Left hindlimb (tissue), 1 donor: ENCODE data around the gene P2RX7.
"Not testable (repeated sequence)": the region's sequence is repeated elsewhere in the genome, so short reads cannot be mapped to it uniquely, and the experiment has no call there.

Experiments
- DNase-seq: peaks from one replicate; pipeline ENCODE4 v3.0.0-alpha.2; 2018

The P2RX7 gene

DNA sequence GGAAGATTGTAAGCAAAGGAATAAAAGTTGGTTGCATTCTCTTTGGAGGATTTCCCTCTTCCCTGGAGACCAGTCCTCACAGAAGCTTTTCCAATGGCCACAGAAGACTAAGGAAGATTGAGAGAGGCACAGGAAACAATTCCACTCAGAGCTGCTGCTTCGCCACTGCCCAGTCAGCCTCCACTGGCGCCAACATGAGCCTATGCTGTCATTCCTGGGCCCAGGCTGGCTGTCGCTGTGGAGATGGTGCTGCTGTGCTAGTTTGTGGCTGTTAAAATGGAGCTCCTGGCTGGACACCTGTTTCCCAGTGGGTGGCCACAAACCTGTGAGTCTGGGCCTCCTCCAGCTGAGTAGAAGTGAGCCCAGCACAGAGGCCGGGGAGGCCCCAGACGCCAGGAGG, 6.6 kb downstream of the P2RX7 start:
- no peak for DNase-seq

DNA sequence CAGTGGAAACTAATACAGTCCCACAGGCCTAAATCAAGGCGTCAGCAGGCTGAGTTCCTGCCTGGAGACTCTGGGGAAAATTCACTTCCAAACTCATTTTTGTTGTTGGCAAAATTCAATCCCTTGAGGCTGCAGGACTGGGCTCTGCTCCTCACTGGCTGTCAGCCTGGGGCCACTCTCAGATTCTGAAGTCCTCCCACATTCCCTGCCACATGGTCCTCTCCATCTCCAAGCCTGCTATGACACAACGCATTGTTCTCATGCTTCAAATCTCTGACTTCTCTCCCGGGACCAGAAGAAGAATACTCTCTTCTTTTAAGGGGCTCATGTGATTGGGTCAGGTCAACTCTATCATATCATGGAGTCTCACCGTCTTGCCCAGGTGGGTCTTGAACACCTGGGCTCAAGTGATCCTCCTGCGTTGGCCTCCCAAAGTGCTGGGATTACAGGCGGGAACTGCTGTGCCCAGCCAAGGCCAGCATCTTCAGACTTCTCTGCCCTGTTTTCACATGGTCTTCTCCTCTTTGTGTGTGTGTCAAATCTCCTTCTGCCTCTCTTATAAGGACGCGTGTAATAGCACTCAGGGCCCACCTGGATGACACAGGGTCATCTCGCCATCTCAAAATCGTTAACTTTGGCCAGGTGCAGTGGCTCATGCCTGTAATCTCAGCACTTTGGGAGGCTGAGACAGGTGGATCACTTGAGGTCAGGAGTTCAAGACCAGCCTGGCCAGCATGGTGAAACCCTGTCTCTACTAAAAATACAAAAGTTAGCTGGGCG, 9.7 kb downstream of the P2RX7 start:
- DNase-seq: no peak

DNA sequence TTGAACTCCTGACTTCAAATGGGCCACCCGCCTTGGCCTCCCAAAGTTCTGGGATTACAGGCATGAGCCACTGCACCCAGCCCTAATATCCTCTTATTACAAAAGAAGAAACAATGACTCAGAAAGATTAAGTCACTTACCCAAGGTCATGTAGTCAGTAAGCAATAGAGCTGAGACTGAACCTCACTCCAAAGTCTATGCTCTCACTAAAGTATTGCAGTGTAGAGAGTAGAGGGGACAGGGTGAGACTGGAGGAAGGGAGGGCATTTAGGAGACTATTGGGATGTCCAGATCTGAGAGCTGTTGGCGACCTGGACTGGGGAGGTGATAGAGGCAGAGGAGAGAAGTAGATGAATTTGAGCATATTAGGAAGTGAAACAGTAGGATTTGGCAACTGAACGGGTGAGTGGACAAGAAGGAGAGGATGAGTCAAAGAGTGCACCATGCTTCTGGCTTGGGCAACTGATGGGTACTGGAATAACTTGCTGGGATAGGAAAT, 11.8 kb downstream of the P2RX7 start:
- DNase-seq: no peak

DNA sequence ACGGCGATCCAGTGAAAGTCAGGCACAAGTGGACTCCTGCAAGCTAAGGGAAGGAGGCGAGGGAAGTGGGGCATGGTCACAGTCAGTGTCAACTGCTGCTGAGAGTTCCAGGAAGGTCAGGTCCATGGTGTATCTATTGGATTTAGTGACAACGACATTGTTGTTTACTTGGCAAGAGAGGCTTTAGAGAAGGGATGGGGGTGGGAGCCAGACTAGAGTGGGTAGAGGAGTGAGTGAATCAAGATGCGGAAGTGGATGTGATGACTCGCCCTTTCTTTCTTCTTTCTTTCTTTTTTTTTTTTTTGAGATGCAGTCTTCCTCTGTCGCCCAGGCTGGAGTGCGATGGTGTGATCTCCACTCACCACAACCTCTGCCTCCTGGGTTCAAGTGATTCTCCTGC, 12.5 kb downstream of the P2RX7 start:
- no peak for DNase-seq

DNA sequence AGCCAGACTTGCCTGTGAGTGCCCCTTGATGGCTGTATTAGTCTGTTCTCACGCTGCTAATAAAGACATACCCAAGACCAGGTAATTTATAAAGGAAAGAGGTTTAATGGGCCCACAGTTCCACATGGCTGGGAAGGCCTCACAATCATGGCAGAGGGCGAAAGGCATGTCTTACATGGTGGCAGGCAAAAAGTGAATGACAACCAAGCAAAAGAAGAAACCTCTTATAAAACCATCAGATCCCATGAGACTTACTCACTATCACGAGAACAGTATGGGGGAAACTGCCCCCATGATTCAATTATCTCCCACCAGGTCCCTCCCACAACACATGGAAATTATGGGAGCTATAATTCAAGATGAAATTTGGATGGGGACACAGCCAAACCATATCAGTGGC, 16.6 kb downstream of the P2RX7 start:
- DNase-seq: not testable (repeated sequence)

DNA sequence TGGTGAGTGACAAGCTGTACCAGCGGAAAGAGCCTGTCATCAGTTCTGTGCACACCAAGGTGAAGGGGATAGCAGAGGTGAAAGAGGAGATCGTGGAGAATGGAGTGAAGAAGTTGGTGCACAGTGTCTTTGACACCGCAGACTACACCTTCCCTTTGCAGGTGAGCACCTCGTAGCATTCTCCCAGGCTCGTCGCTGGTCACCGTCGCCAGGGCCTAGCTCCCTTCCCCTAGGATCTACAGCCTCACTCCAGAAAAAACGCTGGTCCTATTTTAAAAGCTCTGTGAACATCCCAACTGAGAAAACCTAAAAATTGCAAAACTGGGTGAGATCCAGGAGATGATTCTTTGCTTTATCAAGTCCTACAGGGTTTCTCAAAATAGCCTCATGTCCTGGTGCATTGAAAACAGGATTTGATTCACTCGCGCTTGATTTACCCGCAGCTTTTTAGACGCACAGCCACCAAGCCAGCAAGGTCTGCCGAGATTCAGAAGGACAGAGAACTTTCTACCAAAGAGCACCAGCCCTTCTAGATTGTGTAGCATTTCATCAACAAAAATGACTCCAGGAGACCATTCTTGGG, 22.2 kb downstream of the P2RX7 start:
- no peak for DNase-seq

DNA sequence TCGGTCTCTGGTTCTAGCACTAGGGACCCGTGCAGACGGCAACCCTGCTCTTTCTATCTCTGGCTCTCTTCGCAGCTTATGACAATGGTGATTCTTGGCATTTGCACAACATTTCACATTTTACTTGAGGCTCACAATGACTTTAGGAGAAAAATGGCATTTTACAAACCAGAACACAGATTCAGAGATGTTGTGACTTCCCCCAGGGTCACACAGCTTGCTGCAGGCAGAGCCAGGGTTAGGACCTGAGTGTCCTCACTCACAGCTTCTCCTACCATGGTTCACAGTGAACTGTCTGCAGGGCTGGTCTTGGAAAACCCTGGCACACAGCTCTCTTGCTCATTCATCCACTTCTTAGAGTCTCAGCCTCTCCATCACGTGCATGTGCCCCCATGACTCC, 23.7 kb downstream of the P2RX7 start:
- no peak for DNase-seq

DNA sequence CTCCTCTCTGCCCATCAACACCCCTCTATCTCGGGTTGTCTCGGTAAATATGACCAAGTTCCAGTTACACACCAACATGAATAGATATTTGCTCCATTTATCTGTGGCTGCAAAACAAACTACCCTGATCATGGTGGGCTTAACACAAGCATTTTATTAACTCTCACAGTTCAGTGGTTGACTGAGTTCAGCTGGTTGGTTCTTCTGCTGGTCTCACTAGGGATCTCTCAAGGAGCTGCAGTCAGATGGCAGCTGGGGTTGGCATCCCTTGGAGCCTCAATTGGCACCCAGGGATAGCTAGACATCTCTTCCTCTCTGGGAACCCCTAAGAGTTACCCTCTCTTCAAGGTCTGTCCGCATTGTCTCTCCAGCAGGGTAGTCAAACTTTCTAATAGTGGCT, 25.4 kb downstream of the P2RX7 start:
- DNase-seq: no peak

DNA sequence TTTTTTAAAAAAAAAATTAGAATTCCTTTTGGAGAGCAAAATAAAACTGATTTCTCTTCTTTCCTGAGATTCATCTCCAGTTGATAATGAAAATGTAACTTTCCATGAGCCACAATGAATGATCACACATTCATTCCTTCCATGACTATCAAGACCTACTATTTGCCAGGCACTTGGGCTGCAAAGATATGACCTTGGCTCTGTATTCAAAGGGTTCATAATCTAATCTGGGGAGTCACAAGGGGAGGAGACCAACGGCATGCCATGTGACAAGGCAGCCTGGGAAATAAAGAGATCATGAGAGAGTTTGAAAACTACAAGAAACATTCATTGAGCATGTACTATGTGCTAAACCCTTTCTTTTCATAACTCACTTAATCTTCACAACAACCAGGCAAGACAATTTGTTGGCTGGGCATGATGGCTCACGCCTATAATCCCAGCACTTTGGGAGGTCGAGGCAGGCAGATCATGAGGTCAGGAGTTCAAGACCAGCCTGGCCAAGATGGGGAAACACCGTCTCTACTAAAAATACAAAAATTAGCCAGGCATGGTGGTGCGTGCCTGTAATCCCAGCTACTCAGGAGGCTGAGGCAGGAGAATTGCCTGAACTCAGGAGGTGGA, 26.2 kb downstream of the P2RX7 start:
- DNase-seq: not testable (repeated sequence)

DNA sequence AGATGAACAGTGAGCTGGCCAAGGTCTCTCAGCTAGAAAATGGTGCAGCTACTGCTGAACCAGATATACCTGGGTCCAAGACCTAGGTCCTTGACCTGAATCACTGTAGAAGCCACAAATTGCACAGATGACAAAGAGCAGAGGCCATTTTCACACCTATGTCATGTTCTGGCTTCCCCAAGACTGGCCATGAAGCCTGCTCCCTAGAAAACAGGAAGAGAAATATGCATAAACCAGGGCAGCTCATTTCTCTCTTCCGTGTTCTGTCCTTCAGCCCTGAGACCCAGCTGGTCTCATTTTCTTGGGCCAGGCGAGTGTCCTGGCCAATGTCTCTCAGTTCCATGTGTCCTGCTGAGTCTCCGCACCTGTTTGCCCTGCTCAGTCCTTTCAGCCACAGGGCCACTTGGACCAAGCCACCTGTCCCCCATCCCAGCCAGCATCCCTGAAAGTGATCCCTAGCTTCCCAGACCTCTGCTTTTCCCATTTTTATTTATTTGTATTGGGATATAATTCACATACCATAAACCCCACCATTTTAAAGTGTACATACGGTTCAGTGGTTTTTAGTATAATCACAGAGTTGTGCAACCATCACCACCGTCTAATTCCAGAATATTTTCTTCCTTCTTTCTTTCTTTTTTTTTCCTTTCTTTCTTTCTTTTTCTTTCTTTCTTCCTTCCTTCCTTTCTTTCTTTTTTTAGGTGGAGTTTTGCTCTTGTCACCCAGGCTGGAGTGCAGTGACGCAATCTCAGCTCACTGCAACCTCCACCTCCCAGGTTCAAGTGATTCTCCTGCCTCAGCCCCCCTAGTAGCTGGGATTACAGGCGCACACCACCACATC, 27.0 kb downstream of the P2RX7 start:
- no peak for DNase-seq

DNA sequence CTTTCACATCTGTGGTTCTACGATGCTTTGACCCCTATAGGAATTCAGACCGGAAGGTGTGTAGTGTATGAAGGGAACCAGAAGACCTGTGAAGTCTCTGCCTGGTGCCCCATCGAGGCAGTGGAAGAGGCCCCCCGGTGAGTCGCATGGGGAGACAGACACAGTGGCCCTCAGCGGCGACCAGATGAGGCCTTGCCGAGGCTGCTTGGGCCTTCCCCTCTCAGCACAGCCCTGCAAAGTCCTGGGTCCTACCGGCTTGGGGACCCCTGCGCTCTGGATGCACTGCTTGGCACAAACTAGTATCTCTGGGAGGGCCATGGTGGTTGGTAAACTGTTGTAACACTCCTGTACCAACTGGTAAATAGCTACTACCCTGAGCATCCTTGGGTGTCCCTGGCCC, 29.7 kb downstream of the P2RX7 start:
- DNase-seq: no peak

DNA sequence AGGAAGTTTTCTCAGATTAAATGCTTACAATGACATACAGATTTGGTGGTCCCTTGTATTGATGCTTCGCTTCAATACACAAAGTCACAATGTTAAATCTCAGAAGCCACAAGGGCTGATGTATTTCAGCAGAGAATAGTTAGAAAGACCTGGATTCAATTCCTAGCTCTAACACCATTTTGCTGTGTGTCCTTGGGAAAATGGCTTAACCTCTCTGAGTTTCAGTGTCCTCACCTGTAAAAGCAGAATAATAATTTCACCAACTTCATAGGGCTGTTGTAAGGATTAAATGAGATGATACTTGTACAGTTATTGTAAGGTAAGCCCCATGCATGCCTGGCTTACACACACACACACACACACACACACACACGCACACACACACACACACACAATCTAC, 30.3 kb downstream of the P2RX7 start:
- DNase-seq: no peak

DNA sequence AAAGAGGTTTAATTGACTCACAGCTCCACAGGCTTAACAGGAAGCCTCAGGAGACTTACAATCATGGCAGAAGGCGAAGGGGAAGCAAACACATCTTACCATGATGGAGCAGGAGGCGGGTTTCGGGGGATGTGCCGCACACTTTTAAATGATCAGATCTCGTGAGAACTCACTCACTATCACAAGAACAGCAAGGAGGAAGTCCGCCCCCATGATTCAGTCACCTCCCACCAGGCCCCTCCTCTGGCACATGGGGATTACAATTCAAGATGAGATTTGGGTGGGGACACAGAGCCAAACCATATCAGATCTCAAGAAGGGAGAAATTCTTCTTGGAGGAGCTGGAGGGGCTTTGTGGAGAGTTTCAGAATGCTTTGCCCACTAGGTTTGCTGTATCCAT, 32.2 kb downstream of the P2RX7 start:
- DNase-seq: not testable (repeated sequence)

DNA sequence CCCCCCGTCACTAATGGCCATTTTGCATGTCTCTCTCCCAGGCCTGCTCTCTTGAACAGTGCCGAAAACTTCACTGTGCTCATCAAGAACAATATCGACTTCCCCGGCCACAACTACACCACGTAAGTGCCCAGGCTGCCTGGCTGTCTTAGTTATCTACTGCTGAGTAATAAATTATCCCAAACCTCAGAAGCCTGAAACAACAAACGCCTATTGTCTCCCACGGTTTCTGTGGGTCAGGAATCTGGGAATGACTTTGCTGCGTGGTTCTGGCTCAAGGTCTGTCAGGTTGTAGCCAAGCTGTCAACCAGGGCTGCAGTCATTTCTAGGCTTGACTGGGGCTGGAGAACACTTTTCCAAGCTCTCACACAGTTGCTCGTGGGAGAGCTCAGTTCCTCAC, 32.6 kb downstream of the P2RX7 start:
- DNase-seq: no peak

DNA sequence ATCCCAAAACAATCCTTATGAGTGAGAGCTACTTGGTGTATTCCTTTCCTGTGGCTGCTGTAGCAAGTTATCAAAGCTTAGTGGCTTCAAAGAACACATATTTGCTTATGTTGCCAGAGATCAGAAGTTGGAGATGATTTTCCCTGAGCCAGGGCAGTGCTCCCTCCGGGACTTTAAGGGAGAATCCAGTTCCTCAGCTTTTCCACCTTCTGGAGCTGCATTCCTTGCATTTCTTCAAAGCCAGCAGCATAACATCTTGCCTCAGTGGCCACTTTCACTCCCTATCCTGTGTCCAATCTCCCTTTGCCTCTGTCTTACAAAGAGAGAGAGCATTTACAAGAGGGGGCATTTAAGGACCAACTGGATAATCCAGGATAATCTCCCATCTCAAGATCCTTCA, 33.7 kb downstream of the P2RX7 start:
- DNase-seq: no peak

DNA sequence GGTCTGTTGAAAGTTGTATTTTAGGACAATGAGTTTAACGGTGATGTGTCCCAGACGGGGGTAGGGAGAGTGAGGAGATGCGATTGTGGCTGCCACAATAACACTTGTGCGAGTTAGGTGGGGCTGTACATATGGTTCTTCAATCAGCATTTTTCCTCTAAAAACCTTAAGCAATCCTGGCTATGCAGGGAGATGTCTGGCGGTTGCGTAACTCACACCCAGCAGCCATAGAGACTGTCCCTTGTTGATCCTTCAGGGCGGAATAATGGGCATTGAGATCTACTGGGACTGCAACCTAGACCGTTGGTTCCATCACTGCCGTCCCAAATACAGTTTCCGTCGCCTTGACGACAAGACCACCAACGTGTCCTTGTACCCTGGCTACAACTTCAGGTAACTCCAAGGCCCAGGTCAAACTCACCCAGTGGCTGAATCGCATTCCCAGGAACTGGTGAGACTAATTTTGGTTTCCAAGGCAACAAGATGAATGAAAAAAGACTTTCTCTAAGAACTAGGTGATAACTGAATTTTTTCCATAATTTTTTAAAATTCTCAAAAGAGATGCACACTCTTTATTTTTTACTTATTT, 34.6 kb downstream of the P2RX7 start:
- no peak for DNase-seq

DNA sequence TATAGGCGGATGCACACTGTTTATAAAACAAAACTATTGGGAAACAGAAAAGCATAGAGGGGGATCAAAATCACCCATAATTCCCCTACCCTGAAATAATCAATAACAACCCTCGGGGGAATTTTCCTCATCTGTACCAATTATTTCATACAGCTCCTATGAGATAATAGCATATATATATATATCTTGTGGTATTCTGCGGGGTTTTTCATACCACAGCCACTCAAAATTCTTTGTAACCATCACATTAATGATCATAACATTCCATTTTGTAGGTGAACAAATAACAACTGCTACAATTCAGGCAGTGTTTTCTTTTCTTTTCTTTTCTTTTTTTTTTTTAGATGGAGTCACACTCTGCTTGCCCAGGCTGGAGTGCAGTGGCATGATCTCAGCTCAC, 35.3 kb downstream of the P2RX7 start:
- no peak for DNase-seq

DNA sequence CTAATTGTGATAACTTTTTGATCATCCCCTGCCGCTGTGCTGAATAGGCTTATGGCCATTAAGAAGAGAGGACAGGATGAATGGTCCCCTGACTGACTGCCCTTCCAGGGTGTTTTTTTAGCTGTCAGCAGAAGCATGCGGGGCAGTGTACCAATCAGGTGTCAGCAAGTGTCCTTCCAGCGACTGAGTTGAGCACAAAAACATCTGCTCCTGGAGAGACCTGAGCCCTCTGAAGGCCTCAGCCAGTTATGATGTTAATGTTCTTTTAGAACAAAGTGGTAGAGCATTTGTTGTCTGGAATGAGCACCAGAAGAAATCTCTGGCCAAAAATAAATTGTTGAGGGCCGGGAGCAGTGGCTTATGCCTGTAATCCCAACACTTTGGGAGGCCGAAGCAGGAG, 37.5 kb downstream of the P2RX7 start:
- no peak for DNase-seq

DNA sequence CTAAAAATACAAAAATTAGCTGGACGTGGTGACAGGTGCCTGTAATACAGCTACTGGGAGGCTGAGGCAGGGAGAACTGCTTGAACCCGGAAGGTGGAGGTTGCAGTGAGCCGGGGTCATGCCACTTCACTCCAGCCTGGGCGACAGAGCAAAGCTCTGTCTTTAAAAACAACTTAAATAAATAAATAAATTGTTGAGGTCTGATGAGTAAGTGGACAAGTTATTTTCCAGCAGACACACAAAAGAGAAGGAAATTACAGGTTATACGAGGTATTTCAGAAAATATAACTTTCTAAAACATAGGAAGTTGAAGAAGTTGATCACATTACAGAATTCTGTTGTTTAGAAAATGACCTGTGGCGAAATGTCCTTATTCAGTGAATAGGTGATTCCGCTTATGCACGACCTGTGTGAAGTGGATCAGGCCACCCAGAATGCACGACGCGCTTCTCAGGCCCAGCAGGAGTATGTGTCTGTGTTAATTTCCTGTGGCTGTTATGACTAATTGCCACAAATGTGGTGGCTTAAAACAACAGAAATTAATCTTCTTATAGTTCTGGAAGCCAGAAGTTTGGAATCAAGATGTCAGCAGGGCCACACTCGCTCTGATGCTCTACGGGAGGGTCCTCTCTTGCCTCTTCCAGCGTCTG, 38.1 kb downstream of the P2RX7 start:
- DNase-seq: no peak

DNA sequence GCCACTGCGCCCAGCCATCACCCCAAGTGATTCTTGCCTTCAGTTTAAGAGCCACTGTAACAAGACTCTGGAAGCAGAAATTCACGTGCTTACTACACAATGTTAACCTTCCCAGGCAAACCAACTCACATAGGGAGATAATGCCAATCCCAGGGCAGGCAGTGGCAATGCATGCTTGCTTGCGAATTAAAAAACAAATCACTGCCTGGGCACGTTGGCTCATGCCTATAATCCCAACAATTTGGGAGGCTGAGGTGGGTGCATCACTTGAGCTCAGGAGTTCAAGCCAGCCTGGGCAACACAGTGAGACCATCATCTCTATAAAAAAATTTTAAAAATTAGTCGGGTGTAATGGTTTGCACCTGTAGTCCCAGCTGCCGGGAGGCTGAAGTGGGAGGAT, 39.5 kb downstream of the P2RX7 start:
- no peak for DNase-seq

DNA sequence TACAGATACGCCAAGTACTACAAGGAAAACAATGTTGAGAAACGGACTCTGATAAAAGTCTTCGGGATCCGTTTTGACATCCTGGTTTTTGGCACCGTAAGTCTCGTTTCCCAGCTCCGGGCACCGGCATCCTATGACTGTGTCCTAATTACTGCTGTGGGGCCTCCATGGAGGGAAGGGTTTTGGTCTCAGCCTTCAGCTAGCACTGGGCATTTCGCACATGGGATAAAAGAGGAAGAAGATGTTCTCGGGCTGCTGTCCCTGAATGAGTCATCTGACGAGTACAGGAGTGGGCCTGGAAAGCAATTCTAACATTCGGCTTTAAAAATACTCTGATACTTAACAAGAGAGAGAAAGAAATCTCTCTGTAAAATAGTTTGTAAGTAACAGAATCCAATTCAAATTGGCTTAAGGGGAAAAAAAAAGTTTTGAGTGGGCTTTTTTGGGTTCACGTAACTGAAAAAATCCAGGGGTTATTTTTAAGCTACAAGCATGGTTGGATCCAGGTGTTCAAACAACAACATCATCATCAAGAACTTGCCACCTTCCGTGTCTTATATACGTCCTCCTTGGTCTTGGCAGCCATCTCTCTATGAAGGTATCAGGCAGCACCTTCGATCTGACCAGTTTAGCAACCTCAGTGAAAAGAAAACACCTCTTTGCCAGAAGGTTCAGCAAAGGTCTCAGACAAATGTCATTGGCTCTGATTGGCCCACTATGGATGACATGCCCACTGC, 42.9 kb downstream of the P2RX7 start:
- no peak for DNase-seq
